Measurements from ENCODE around the gene PAFAH1B1. TPM values are rescaled to one million over a fixed set of nuclear protein-coding genes. Genes with fewer than 3 reads are reported as not detected.

The PAFAH1B1 gene
- total and polyA plus RNA-seq, 2 donors (not counting 3 experiments of a cell fraction or from before 2014, with no cell fraction given), result 46.5 to 158 TPM

- Histone ChIP-seq H3K79me2 (ENCODE audit: control insufficient read depth, insufficient read depth, low read length) (no peaks in the 10 kb centered on the region), H3K27ac (ENCODE audit: insufficient read depth, low read depth, low read length) (no peak overlapping the region), H4K20me1 (replicated peaks; ENCODE audit: control insufficient read depth, extremely low read depth, insufficient read depth, low read length) (no peaks in the 10 kb centered on the region), H3K4me2 (ENCODE audit: insufficient read depth, low read length) (no peak overlapping the region), H2AFZ (ENCODE audit: low read depth, low read length) (no peak overlapping the region), H3K9me3 (replicated peaks; ENCODE audit: control insufficient read depth, insufficient read depth, low read length) (no peaks in the 10 kb centered on the region), H3K4me1 (ENCODE audit: control insufficient read depth, extremely low read depth, insufficient read depth, low read length) (peaks cover 9% of the 10 kb centered on the region), H3K9ac (replicated peaks; ENCODE audit: extremely low read depth, insufficient read depth, low read length) (no peak overlapping the region), H3K4me3 (replicated peaks in 1 of 3; ENCODE audit: insufficient read depth in 1 of 3, low read depth in 1 of 3, low read length in 3 of 3) (no peak overlapping the region), H3K9me1 (replicated peaks; ENCODE audit: control insufficient read depth, extremely low read depth, insufficient read depth, low read length) (no peaks in the 10 kb centered on the region), H3K27me3 (ENCODE audit: control insufficient read depth in 2 of 2, insufficient read depth in 2 of 2, low read length in 2 of 2) (no peaks in the 10 kb centered on the region), H3K36me3 (ENCODE audit: control insufficient read depth in 2 of 2, extremely low read depth in 1 of 2, insufficient read depth in 2 of 2, low read length in 2 of 2) (no peaks in the 10 kb centered on the region)
- FAIRE-seq, result no peak
- BruUV-seq (replicated peaks), result no TSS peak
- TF ChIP-seq MAX (IDR thresholded peaks at IDR 0.05; ENCODE audit: insufficient read depth, insufficient read length), result no peak
- TF ChIP-seq, protein P1, sequence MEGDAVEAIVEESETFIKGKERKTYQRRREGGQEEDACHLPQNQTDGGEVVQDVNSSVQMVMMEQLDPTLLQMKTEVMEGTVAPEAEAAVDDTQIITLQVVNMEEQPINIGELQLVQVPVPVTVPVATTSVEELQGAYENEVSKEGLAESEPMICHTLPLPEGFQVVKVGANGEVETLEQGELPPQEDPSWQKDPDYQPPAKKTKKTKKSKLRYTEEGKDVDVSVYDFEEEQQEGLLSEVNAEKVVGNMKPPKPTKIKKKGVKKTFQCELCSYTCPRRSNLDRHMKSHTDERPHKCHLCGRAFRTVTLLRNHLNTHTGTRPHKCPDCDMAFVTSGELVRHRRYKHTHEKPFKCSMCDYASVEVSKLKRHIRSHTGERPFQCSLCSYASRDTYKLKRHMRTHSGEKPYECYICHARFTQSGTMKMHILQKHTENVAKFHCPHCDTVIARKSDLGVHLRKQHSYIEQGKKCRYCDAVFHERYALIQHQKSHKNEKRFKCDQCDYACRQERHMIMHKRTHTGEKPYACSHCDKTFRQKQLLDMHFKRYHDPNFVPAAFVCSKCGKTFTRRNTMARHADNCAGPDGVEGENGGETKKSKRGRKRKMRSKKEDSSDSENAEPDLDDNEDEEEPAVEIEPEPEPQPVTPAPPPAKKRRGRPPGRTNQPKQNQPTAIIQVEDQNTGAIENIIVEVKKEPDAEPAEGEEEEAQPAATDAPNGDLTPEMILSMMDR (IDR thresholded peaks at IDR 0.05; ENCODE audit: extremely low read depth in 1 of 2, insufficient read depth in 1 of 2, low read depth in 1 of 2, low read length in 2 of 2), result no peak
- dilution Hi-C loops (cut with MboI; ENCODE audit: extremely low pct_ligation_motif_present, low sequenced_read_pairs) (no loop called here), intact Hi-C loops (cut with micrococcal nuclease) (no loop called here)
- POLR2A ChIA-PET, result no interaction called here
- DNase-seq (ENCODE audit: low read depth, low spot score), result no peak
- CTCF ChIA-PET, result no interaction called here
Measured at GRCh38 chr17:2716649-2717048, 123.2 kb downstream of the PAFAH1B1 start.

DNA sequence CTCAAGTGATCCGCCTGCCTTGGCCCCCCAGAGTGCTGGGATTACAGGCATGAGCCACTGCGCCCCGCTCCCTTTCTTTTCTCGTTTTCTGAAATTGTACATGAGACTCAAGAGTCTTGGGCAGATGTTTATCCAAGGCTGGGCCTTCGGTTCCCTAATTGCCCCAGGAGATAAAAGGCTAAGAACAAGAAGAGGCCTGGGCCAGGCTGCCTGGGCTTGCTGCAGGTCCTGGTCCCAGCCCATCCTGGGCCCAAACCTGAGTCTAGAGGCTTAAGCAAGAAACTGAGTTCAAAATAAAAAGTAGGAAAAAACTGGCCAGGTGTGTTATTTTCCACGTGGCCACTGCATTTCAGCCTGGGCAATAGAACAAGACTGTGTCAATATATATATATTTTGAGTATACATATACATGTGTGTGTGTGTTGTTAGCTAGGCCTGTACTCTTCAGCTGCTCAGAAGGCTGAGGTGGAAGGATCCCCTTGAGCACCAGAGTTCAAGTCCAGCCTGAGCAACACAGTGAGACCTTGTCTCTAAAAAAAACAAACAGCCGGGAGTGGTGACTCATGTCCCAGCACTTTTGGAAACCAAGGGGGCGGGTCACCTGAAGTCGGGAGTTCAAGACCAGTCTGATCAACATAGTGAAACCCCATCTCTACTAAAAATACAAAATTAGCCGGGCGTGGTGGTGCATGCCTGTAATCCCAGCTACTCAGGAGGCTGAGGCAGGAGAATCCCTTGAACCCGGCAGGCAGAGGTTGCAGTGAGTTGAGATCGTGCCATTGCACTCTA lies 124.9 kb downstream of the PAFAH1B1 start:
- TF ChIP-seq POLR2AphosphoS5 (IDR thresholded peaks at IDR 0.05; ENCODE audit: insufficient read depth, low read depth, low read length), result no peak
- TF ChIP-seq FOS (IDR thresholded peaks at IDR 0.05; ENCODE audit: borderline replicate concordance, insufficient read depth, low read length), result peak; percentile 3
- FAIRE-seq, result no peak
- POLR2A ChIA-PET, result no interaction called here

More for the DNA sequence above, 124.9 kb downstream of the PAFAH1B1 start:
- Histone ChIP-seq H3K27ac (ENCODE audit: insufficient read depth, low read depth, low read length) (no peak overlapping the region), H3K9me1 (replicated peaks; ENCODE audit: control insufficient read depth, extremely low read depth, insufficient read depth, low read length) (no peaks in the 10 kb centered on the region), H3K4me3 (replicated peaks in 1 of 3; ENCODE audit: insufficient read depth in 1 of 3, low read depth in 1 of 3, low read length in 3 of 3) (no peak overlapping the region), H3K27me3 (ENCODE audit: control insufficient read depth in 2 of 2, insufficient read depth in 2 of 2, low read length in 2 of 2) (peaks cover 5% of the 10 kb centered on the region in 2 experiments), H3K9ac (replicated peaks; ENCODE audit: extremely low read depth, insufficient read depth, low read length) (no peak overlapping the region), H3K9me3 (replicated peaks; ENCODE audit: control insufficient read depth, insufficient read depth, low read length) (no peaks in the 10 kb centered on the region), H3K79me2 (ENCODE audit: control insufficient read depth, insufficient read depth, low read length) (no peaks in the 10 kb centered on the region), H3K4me2 (ENCODE audit: insufficient read depth, low read length) (no peak overlapping the region), H4K20me1 (replicated peaks; ENCODE audit: control insufficient read depth, extremely low read depth, insufficient read depth, low read length) (no peaks in the 10 kb centered on the region), H2AFZ (ENCODE audit: low read depth, low read length) (no peak overlapping the region), H3K36me3 (ENCODE audit: control insufficient read depth in 2 of 2, extremely low read depth in 1 of 2, insufficient read depth in 2 of 2, low read length in 2 of 2) (no peaks in the 10 kb centered on the region), H3K4me1 (ENCODE audit: control insufficient read depth, extremely low read depth, insufficient read depth, low read length) (no peaks in the 10 kb centered on the region)
- no peak for DNase-seq (ENCODE audit: low read depth, low spot score)
- CTCF ChIA-PET, result no interaction called here
- dilution Hi-C loops (cut with MboI; ENCODE audit: extremely low pct_ligation_motif_present, low sequenced_read_pairs) (no loop called here), intact Hi-C loops (cut with micrococcal nuclease) (no loop called here)
- BruUV-seq (replicated peaks), result no TSS peak
